HTR-8/SVneo (cell line): ENCODE results near the gene RTN4R.
"Not testable (repeated sequence)": the region's sequence is repeated elsewhere in the genome, so short reads cannot be mapped to it uniquely, and the experiment has no call there.

ENCODE experiments used
- DNase-seq: peaks from one replicate; pipeline ENCODE4 v3.0.0; 2011; ENCODE audit warnings: low spot score, mixed read lengths; ENCODE audit not compliant: insufficient read length
- FAIRE-seq: peaks from 2 replicates; lab custom pipeline; 2011; peaks lifted over from hg19 to GRCh38; lab: Jason Lieb, UNC

Gene RTN4R

DNA sequence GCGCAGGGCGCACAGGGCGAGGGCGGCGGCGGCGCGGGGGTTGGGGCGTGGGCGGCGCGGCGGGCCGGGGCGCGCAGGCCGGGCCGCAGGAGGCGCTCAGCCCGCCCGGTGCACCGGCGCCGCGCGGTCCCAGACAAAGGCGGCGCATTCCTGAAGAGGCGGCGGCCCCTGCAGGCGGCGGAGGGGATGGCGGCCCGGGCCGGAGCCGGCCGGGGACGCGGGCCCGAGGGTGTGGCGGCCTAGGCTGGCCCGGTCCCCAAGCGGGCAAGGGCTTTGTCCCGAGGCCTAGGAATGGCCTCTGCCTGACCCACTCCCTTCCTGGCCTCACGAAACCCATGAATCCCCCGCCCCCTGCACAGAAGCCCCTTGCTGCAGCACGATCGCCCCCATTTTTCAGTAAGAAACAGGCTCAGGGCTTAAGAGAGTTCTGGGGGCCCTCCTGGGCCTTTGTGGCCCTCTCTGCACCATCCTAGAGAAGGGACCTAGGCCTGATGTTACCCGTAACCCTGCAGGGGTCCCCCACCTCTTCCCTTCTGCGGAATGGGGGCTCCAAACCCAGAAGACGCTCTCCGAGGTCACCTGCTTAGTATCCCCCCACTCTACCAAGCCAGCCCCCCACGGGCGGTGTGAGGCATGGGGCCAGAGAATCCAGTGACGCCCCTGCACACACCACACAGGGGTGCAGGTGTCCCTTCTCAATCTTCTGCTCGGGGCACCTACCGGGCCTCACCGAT is at the start of gene RTN4R:
Gene RTN4R, minus strand, starts transcription at position 40 of the 734 bp plus-strand sequence. CDS start 226 bp downstream, outside the sequence.
- DNase-seq (no peak), FAIRE-seq (peak; percentile 36)

DNA sequence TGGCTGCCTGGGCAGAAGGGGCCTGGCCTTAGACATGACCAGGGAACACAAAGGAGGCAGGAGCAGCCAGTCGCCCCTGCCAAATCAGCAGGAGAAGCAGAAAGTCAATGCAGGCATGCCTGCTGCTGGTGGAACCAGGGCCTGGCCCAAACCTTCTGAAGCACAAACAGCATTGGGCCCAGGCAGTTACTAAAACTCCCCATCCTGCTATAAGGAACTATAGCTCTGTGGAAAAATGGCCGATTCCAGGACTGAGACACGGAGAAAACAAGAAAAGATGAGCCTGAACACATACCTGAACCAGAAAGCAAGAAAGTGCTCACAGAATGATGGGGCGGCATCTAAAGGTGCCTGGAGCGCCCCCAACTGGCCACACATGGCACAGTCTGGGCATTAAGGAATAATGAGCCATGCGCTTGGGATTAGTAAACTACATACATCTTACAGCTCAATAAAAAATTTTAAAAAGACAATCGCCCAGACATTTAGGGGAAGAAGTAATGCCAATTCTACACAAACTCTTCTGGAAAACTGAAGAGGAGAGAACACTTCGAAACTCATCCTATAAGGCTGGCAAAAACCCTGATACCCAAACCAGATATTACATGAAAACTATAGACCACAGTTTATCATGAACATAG is 49.4 kb upstream of the RTN4R start:
- not testable (repeated sequence) for DNase-seq, FAIRE-seq

DNA sequence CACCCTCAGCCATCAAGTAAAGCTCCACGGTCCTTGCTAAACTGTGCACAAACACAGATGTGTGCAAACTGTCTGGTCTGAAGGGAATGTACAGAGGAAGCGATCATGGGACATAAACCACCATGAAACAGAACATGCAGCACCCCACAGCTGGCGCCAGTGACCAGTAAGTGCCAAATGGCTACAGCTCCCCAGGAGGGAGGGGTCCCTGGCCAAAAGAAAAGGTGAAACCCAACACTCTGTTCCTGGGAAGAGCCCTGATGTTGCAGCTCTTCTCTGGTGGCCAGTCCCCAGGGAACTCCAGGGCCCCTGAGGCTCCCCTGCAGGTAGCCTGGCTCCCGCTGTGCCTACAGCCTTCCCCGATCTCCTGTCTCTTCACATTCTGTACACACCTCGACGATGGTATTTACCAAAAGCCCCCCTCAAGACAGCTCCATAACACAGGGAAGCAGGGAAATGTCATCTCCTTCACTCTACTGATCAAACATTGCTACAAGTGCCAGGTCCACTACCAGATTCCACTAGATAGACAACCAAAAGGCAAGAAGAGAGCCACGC is 48.8 kb upstream of the RTN4R start:
- DNase-seq, result no peak

DNA sequence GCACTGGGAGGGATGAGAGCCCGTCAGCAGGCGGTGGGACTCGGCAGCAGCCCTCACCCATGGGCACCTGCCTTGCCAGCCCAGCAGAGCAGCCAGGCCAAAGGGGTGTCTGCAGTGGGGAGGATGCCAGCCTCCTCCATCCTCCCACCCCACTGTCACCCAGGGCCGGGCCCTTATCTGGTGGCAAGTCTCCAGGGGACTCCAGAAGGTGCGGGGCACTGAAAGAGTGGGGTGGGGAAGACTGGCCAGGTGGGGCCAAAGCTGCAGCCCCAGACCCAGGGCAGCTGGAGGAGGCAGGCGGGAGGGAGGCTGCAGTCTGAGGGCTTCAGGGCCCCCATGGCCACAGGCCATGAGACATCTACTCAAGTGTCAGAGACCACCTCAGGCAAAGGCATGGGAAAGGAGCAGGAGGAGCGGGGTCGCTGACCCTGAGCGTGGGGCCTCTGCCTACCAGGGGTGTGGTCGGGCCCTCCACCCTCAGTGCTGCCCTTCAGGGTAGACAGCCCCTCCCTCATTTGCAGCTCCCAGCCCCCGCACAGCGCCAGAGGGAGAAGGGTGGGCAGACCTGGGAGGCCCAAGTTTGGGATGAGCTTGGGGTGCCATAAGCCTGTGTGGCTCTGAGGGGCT is 48.2 kb upstream of the RTN4R start:
- FAIRE-seq (no peak), DNase-seq (no peak)

More for the DNA sequence above, 48.8 kb upstream of the RTN4R start:
- no peak for FAIRE-seq

DNA sequence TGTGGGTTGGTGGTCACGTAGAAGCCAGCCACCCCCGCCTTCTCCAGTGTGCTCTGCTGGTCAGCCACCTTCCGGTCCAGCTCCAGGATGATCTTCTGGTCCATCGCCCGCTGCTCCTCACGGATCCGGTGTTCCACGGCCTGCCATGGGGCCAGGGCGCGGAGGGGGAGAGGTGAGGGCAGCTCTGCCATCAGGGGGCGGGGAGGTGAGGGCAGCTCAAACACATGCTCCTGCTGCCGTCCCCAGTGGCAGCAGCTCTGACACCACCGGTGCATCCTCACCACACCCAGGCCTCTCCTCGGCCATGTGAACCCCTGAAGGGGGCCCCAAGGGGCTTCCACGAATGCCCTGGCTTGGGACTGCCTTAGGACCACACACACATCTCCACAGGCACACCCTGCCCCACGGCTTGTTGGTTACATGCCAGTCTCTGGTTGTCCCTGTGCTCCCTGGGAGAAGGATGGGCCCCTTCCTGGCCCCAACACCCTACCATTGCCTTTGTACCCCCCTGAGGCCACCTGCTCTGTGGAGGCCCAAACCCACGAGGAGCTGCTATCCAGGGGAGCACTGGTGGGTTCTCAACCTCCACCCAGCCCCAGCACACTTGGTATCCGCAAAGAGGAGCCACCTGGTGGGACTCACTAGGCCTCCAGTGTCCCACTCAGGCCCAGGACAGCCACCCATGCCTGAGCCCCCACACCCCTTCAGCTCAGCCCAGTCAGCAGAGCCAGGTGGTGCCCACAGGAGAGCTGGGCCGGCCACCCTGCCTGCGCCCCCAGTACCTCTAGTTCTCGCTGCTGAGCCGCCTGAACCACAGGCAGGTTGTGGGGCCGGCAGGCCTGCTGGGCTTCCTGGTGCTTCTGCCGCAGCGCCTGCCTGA is 47.5 kb upstream of the RTN4R start:
- FAIRE-seq (no peak), DNase-seq (no peak)

DNA sequence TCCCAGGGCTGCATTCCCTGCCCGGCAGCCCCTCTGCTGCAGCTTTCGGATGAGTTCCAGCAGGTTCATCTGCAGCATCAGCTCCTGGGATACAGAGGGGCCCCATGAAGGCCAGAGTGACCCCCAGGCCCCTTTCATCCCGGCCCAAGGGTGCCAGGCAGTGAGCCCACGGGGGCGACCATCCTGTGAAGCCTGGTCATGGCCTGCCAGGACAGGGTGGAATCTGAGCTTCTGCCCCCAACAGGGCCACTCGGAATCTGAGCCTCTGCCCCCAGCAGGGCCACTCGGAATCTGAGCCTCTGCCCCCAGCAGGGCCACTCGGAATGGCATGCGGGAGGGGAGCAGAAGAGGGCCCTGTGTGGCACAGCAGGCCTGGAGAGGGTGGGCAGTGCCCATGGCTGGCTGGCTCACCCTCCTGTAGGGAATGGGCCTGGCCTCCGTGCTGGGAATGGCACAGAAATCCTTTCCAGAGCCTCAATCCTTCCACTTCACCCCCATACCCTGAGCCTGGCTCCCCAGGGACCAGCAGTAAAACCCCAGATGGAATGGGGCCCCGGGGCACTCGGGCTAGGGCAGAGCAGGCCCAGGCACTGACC is 46.7 kb upstream of the RTN4R start:
- not testable (repeated sequence) for DNase-seq, FAIRE-seq

DNA sequence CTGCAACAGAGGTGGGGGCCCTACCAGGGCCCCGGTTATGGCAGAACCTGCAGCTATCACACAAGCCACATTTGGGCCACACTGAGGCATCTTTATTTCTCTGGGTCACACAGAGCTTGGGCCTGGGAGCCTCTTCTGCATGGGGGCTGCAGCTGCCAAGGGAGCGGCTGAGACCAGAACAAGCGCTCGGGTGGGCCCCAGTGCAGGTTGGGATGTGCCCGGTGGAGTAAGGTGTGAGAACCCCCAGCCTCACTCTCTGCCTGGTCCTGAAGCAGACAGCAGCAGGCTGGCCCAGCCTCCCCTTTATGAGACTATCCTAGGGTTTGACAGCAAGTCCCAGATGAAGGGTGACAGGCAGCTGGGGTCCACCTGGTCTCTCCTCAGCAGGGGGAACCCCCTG is 46.1 kb upstream of the RTN4R start:
- not testable (repeated sequence) for DNase-seq, FAIRE-seq

DNA sequence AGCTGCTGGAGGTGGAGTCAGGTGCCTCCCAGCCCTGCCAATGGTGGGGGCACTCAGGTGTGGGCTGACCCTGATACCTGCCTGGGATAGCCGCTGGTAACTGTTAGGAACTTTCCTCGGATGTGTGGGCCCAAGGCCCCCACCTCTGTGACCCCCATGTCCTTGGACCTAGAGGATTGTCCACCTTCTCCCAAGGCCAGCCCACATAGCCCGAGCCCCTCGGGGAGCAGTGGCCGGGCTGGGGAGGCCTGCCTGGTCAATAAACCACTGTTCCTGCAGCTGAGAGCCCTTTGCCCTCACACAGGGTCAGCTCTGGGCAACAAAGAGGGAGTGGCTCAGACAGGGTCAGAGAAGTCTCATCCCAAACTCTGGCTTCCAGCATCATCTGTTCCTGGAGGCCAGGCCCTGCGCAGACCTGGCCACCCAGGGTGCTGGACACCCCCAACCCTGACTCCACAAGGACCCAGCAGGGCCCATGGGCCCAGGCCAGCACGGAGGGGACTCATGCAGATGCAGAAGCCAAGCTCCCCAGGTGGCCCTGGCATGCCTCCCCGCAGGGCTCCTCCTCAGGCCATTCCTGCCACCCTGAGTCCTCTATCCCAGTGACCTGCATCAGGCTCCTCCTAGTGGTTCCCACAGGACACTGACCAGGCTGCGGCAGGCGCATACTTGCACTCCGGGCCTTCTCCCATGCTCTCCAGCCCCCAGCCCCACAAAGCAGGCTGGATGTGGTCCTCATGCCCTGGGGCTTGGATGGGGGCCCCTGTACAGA is 45.4 kb upstream of the RTN4R start:
- peak; percentile 20 for FAIRE-seq
- not testable (repeated sequence) for DNase-seq

DNA sequence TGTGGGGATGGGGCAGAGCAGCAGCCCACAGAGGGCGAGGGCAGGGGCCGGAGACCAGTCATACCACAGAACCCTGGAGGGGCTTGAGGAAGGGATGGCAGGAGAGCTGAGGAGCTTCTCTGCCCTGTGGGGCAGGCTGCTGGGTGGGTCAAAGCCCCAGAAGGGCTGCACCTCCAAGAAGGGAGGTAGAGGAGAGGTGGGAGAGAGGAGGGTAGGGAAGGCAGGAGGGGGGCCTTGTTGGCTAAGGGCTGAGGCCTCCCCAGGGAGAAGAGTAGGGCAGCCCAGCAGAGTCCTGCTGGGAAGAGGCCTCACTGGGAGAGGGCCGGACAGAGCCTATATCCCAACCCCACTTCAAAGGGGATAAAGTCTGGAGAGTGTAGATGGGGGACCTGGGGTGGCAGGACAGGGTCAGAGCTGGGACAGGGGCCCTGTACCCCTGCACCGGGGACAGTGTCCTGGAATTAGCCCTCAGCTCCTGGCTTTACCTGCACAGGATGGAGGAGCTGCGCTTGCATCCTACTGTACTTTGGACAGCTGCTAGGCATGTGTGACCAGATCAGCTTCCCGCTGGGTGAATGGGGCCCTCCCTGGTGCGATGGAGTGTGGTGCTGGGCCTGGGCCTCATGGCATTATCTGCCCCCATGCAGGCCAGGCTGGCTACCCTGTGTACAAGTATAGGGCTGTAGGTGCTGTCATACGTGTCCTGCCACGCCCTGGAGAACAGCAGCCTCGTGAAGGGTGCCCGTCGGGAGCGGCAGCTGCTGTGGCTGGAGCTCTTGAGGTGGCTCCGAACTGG is 44.5 kb upstream of the RTN4R start:
- FAIRE-seq (no peak), DNase-seq (no peak)

DNA sequence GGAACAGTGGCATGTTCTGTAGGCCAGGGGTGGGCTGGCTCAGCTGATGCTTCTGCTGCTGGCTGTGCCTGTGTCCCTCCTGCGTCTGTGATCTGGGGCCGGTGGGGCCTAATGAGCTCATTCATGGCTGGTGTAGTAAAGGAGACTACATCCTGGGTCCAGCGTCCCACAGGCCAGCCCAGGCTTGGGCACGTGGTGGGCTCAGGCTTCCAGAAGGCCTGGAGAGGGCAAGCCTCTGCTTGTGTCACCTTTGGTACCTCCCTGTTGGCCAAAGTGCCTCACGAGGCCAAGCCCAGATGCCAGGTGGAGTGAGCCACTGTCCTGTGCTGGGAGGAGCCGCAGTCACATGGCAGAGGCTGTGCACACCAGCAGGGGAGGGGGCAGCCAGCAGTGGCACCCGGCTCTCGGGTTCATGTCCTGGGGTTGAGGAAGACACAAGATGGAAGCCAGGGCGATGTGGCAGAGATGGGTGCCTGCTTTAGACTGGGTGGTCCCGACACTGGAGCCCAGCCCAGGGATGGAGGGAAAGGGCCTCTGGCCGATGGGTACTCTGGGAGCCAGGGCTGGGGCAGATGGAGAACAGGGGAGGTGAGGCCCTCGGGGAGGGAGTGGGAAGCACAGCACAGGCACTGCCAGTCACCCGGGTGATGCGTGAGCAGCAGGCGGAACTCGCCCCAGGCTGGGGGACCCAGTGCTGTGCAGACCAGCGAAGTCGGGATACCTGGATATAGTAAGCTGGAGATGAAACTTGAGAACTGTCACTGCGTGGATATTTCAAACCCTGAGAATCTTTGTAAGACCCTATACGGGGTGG is 43.3 kb upstream of the RTN4R start:
- FAIRE-seq, result peak; percentile 72
- not testable (repeated sequence) for DNase-seq

DNA sequence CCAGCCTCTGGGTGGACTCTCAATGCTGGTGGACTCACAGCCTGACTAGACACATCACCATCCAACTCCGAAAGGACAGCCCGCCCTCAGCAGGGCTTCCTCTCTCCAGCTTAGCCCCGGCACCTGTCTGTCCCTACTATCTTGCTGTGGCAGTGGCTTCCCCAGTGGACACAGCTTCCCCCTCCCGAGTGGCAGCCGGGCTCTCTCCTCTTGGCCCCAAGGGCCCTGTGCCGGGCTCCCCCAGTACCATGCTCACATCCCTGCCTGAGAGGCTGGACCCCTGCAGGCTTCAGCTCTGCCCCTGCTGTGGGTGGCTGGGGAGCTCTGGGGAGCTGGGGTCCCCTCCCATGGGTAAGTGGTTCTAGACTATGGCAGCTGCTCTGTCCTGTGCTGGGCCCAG is 42.7 kb upstream of the RTN4R start:
- not testable (repeated sequence) for FAIRE-seq, DNase-seq

DNA sequence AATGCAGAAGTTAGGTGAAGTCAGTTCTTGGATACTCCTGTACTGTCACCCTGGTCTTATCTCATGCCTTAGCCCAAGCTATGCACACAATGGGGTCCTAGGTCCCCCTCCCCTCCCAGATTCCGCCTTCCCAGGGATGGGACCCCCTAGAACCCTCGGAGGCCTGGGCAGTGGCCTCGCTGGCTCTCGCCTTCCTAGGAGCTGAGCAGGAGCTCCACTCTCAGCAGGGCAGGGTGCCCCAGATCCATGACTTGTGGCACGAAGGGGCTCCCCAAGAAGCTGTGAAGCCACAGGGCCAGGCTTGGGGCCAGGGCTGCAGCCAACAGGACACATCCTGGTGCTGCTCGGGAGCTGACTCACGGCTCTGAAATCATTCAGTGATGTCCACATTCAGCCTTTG is 42.1 kb upstream of the RTN4R start:
- peak; percentile 81 for FAIRE-seq

DNA sequence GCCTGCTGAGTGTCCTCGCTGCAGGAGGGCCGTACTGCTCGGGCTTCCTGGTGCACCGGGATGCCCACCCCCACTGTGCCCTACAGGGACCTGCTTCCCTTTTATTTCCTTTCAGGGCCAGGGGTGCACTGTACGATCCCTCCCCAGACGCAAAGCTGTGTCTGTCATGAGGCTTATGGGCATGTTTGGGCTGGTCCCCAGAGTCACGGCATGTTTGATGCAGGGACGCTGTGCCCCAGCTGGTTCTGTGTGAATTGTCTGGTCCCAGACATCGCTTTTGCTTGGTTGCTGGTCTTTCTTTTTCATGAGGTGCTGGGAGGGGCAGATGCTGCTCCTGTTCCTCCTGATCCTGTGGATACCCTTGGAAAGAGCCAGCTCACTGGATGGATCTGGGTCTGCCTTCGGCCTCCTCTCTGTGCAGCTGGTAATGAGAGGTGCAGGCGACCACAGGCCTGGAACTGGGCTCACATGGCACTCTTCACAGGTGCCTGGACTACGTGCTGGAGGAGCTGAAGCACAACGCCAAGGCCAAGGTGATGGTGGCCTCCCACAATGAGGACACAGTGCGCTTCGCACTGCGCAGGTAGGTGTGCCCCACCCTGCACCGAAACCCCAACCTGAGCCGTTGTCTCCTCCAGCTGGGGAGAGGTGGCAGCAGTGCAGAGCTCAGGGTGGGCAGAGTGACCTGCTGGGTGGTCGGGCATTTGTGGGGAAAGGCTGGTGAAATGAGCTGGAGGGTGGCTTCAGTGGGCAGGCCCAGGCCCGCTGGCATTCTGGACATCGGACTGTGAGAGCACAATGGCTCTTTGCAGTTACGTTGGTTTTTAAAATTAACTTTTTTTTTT is 40.9 kb upstream of the RTN4R start:
- not testable (repeated sequence) for DNase-seq, FAIRE-seq

More for the DNA sequence above, 42.1 kb upstream of the RTN4R start:
- not testable (repeated sequence) for DNase-seq

DNA sequence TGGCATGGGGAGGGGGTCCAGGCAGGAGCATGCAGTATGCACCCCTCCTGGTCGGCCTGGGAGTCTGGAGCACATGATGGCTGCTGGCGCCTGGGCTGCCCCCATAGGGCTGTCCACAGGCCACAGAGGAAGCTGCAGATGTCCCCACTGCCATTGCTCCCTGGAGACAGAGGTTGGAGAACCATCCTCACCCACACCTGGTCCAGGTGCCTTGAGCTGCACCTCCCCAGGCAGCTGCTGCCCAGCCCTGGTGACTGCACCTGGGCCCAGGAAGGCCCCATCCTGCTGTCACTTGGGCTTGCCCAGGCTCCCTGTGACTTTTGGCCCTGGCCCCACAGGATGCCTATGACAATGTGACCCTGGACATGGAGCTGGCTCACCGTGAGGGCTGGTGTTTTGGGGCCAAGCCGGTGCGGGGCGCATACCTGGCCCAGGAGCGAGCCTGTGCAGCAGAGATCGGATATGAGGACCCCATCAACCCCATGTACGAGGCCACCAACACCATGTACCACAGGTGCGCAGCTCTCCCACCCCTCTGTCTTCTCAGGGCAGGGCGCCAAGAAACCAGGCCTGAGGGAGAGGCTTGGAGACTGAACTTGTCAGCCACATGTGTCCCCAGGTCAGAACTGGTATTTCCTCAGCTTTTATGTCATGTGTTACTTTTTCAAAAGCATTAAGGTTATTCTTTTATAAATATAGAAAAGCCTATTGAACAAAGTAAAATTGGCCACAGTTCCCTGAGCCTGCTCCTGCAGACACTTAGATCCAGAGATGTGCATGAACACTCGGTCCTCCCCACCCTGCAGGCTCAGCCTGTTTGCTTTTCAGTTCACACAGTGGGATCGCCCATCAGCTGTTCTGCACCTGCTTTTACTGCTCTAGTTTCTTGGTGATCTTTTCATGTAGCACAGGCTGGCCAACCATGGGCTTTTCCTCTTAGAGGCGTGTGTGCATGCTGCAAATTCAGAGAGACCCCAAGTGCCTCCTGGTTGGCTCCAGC is 39.6 kb upstream of the RTN4R start:
- DNase-seq, FAIRE-seq: not testable (repeated sequence)
